ENCODE results near the gene KLHL33. TPM values are rescaled to one million over a fixed set of nuclear protein-coding genes. Genes with fewer than 3 reads are reported as not detected.

KLHL33 gene
- polyA plus RNA-seq, 2 of the 4 experiments (the other 2 are of a cell fraction) = not detected

- TF ChIP-seq, protein P1, sequence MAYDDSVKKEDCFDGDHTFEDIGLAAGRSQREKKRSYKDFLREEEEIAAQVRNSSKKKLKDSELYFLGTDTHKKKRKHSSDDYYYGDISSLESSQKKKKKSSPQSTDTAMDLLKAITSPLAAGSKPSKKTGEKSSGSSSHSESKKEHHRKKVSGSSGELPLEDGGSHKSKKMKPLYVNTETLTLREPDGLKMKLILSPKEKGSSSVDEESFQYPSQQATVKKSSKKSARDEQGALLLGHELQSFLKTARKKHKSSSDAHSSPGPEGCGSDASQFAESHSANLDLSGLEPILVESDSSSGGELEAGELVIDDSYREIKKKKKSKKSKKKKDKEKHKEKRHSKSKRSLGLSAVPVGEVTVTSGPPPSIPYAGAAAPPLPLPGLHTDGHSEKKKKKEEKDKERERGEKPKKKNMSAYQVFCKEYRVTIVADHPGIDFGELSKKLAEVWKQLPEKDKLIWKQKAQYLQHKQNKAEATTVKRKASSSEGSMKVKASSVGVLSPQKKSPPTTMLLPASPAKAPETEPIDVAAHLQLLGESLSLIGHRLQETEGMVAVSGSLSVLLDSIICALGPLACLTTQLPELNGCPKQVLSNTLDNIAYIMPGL (CRISPR knock-in tag; IDR thresholded peaks at IDR 0.05; ENCODE audit: borderline replicate concordance) = peak; percentile 30; the same call in 1 of the 2 replicates
- peak; percentile 81 to 89 for TF ChIP-seq JUN (IDR thresholded peaks at IDR 0.05)
- TF ChIP-seq PBX3 (IDR thresholded peaks at IDR 0.05) = peak; percentile 61; the same call in 1 of the 2 replicates
- TF ChIP-seq EP300 (IDR thresholded peaks at IDR 0.05) = no peak
- TF ChIP-seq CEBPB (IDR thresholded peaks at IDR 0.05) = no peak
- TF ChIP-seq HDAC2 (IDR thresholded peaks at IDR 0.05) = no peak
- peak; percentile 95; the same call in 1 of the 2 replicates for TF ChIP-seq PHF8 (IDR thresholded peaks at IDR 0.05; ENCODE audit: borderline replicate concordance, low read depth)
- TF ChIP-seq RFX5 (IDR thresholded peaks at IDR 0.05) = 0 out of 2 replicates have a peak, but pooled peaks have one; percentile 24
- peak; percentile 47; the same call in 1 of the 2 replicates for TF ChIP-seq MYC (IDR thresholded peaks at IDR 0.05; ENCODE audit: borderline replicate concordance, low read length)
- TF ChIP-seq EHMT2 (IDR thresholded peaks at IDR 0.05; ENCODE audit: low read depth) = no peak
- TF ChIP-seq FOSB (CRISPR knock-in tag; IDR thresholded peaks at IDR 0.05) = no peak
- no peak for TF ChIP-seq ZC3H11A (IDR thresholded peaks at IDR 0.05)
- no peak for TF ChIP-seq USF2 (IDR thresholded peaks at IDR 0.05)
- no peak for TF ChIP-seq SREBF2 (IDR thresholded peaks at IDR 0.05)
- TF ChIP-seq ZNF302 (CRISPR knock-in tag; IDR thresholded peaks at IDR 0.05) = no peak
- TF ChIP-seq NFE2L2 (conservative IDR thresholded peaks at IDR 0.05; ENCODE audit: low read length) = no peak
- no peak for TF ChIP-seq HEYL (CRISPR knock-in tag; IDR thresholded peaks at IDR 0.05)
- no peak for TF ChIP-seq RCOR1 (IDR thresholded peaks at IDR 0.05; ENCODE audit: low read depth, low read length)
These were observed 33.4 kb upstream of the KLHL33 start, which contains the start of gene PNP (continued) for GRCh38 chr14:20469242-20469889.

DNA sequence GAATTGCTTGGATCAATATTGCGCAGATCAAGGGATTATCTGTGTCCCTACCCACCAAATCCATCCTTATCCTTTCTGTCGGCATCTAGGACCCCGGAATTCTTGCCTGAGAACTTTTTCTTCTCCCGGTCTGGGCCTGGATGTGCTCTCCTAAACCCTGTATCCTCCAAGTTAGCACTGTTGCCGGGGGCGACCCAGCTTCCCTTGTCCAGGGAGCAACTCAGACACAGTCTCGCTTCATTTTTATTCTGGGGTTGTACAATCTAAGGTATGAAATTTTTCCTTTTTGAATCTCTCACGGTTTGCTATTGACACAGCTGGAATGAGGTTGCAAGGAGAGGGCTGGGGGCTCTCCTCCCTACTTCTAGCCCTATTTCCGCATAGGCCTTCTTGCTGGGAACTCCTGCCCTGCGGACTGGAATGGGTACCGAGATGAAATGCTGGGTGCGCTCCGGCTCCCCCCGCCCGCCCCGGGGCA lies 32.8 kb upstream of the KLHL33 start:
- H3K9me3 ChIP-seq = no peaks in the 10 kb centered on the region
- peaks cover 27% of the 10 kb centered on the region for H3K4me1 ChIP-seq
- POLR2A ChIA-PET = interaction anchor here (1.1 to 2.4 kb wide), 6 partner anchors 8 to 215 kb away, joined by 3 to 38 read pairs (median 15); partner anchors contain the start of genes APEX1, OSGEP, PARP2 and PIP4P1
- H3K27ac ChIP-seq = peak overlapping the region; percentile 80 to 95
- ATAC-seq (peak; percentile 50 to 54; a peak in 5 of 6 replicates), FAIRE-seq (no peak), DNase-seq (ENCODE audit: low read depth in 1 of 2, low spot score in 1 of 2) (peak in 1 of 2 experiments; percentile 37)
- TF ChIP-seq ZNF302 (CRISPR knock-in tag; IDR thresholded peaks at IDR 0.05) (no peak), EHMT2 (IDR thresholded peaks at IDR 0.05; ENCODE audit: low read depth) (no peak), CBX8 (IDR thresholded peaks at IDR 0.05) (no peak), BHLHE40 (IDR thresholded peaks at IDR 0.05; ENCODE audit: low read depth, low read length) (no peak), REST (IDR thresholded peaks at IDR 0.05) (no peak), POLR2AphosphoS2 (conservative IDR thresholded peaks at IDR 0.05; ENCODE audit: low read length) (no peak), POLR2A (IDR thresholded peaks at IDR 0.05; ENCODE audit: low read length) (no peak), RARB (CRISPR knock-in tag; IDR thresholded peaks at IDR 0.05) (no peak), FOSL2 (IDR thresholded peaks at IDR 0.05) (no peak), FOSL2 (CRISPR knock-in tag; IDR thresholded peaks at IDR 0.05) (no peak), RCOR1 (IDR thresholded peaks at IDR 0.05; ENCODE audit: low read depth, low read length) (no peak)
- TF ChIP-seq, protein P2, sequence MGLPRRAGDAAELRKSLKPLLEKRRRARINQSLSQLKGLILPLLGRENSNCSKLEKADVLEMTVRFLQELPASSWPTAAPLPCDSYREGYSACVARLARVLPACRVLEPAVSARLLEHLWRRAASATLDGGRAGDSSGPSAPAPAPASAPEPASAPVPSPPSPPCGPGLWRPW (IDR thresholded peaks at IDR 0.05) = no peak
- TF ChIP-seq, protein P1 (CRISPR knock-in tag; IDR thresholded peaks at IDR 0.05; ENCODE audit: borderline replicate concordance) = no peak
- CTCF ChIA-PET = interaction anchor here (1.0 to 1.1 kb wide), 2 partner anchors 13 to 139 kb away, joined by 3 to 4 read pairs; no protein-coding TSS in a partner anchor
- peak overlapping the region; percentile 83 for H3K4me2 ChIP-seq
- 19% methylated on average over 16 of the region's 16 CpGs for WGBS (ENCODE audit: missing lambda C conversion rate)
- peak overlapping the region; percentile 72 for H3K4me3 ChIP-seq
